Raji (cell line): ENCODE results near the gene NR0B2.

Experiments used
- POLR2A ChIP-seq: IDR thresholded peaks from 2 replicates; pipeline ENCODE4 v1.6.1; 2011; ENCODE audit warnings: low read depth, low read length, control low read depth; ENCODE audit not compliant: insufficient read depth

NR0B2 gene

GRCh38 chr1:26913754-26914619 is at the start of gene NR0B2:
NR0B2 (minus strand) TSS chr1:26913975; CDS start chr1:26913940, 35 bp downstream.
- no peak for TF ChIP-seq POLR2A

DNA sequence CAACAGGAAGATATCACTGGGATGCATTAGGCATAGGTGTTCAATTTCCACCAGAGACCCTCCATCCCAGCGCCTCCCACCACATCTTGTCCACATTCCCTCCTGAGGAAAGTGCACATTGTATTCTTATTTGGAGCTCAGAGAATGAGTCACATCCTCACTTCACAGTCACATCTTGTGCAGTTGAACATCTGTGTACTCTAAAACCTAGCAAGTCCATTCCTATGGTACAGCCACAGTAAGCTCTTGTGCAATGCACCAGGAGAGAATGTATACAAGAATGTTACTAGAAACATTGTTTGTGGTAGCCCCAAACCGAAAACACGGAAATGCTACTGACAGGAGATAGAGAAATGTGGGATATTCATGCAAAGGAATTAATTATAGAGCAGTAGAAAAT is 48.1 kb upstream of the NR0B2 start:
- no peak for TF ChIP-seq POLR2A

DNA sequence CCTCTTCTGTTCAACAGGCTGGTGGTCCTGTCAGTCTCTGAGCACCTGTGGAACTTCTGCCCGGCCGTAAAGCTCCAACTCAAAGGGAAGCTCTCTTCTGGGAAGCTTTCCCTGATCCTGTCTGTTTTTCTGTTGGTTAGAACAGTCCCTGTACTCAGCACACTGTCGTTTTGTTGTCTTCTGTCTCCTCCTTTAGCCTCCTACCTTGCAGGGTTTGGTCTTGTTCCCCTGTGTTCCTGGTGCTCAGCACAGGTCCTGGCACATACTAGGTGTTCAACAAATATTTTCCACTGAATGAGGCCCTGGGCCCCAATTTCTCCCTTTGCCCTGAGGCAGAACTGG is 46.8 kb upstream of the NR0B2 start:
- TF ChIP-seq POLR2A, result no peak

DNA sequence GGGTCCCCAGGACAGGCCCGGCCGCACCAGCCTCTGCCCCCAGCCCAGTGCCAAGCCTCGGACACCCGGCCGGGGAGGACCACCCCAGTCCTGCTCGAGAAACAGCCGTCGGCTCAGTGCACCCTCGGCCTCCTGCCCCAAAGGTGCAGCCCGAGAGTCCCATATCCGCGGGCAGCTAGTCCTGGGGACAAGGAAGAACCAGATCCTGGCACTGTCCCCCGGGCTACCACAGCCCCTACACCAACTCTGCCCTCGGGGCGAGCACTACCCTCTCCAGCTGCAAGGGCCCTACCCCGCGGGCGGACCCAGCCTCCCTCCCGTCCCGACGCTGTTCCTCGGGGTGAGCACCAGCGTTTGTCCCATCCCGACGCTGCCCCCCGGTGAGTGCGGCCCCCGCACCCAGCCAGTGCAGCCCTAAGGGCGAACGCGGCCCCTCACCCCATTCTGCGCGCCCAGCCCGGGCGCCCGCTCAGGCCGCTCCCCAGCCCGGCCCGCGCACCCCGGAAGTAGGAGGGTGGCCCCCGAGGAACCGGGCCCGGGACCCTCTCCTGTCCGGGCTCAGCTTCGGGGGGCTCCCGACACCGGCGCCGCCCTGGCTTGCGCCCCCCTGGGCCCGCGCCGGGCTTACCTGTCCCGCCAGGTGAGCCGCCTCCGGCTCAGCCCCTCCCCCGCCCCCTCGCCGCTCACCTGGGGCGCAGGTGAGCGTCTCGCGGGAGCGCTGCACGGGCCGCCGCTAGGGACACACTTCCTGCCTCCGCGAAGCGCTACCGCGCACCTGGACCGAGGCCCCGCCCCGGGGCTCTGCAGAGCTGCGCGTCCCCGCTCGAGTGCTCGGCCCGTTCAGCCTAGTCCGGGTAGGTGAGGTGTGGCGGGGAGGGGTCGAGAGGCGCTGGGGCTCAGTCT is 46.2 kb upstream of the NR0B2 start, which contains the start of gene KDF1:
TSS of gene KDF1 (minus strand) at position 747 of the 903 bp plus-strand sequence. CDS start 8,088 bp downstream, outside the sequence.
- TF ChIP-seq POLR2A, result no peak

DNA sequence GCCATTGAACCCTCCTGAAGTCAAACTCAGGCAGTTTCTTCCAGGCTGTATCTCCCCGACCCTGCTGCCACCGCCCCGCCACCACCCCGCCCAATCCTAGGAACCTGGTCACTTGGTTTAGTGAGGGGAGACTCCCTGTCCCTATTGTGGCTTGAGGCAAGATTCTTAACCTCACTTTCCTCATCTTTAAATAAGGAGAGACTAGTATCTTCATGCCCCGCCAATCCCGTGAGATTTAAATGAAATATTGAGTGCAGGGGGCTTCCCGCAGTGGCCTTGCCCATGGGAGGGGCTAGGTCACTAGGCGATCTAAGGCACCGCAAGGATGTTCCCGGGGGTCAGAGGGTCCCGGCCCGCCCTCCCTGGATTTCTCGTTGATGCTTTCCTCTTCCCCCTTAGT is 45.5 kb upstream of the NR0B2 start:
- no peak for TF ChIP-seq POLR2A

DNA sequence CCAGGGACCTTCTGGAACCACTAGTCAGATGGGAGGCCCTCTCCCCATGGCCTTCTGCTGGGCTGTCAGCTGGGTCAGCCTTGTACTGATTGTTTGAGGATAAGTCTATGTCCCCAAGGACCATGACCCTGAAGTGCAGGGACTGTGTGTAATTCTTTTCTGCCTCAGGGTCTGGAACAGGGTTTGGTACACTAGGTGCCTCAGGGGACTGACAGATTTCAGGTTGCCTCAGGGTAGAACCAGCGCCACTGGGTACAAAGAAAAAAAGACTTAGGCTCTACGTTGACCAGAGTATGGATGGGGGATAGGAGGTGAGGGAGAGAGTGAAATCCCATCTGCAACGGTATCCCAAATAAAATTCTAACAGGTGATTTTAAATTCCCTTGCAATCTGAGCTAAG is 43.5 kb upstream of the NR0B2 start:
- TF ChIP-seq POLR2A, result no peak

DNA sequence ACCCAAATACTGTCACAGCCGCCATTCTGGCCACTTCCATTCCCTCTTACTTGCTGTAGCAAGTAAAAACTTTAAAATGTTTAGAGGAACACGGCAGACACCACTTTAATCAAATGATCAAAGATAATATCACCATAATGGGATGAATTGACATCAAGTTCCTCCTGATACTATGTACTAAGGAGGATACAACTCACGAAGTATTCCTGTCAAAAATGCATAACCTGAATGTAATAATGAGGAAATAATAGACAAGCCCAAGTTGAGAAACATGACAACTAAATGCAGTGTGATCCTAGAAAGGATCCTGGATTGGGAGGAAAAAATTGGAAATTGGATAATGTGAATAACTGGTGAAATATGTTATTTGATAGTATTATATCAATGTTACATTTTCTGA is 42.5 kb upstream of the NR0B2 start:
- TF ChIP-seq POLR2A, result no peak

DNA sequence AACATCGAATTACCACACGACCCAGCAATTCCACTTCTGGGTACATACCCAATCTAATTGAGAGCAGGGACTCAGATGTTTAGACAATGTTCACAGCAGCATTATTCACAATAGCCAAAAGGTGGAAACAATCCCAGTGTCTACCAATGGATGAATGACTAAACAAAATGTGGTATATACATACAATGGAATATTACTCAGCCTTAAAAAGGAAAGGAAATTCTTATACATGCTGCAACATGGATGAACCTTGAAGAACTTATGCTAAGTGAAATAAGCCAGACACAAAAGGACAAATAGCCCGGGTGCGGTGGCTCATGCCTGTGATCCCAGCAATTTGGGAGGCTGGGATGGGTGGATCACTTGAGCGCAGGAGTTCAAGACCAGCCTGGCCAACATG is 39.6 kb upstream of the NR0B2 start:
- TF ChIP-seq POLR2A, result no peak

DNA sequence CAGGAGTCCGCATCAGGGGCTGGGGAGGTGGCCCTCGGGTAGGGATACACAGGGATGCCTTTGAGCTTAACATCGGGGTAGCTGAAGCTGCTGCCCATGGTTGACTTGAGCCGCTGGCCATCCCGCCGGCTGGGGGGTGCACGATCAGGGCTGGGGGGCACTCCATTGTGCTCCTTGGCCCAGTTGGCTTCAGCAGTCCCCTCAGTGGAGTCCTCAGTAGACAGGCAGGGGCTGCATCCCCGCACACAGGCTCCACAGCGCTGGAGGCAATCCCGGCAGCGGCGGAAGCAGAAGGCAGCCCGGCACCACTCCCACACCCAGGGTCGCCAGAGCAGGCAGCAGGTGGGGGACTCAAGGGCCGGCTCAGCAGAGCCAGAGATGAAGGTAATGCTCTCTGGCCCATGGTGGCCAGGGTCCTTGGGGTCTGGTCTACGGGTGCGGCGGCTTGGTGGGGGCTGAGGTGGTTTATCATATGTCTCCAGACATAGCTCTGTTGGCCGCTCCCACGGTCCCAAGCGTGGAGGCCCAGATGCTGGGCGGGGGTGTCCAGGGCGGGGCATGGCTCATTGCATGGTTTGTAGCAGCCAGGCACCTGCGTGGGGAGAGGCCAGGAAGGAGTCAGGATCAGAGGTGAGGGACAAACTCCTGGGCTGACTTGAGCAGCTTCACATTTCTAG is 38.2 kb upstream of the NR0B2 start:
- TF ChIP-seq POLR2A, result no peak

- no peak for TF ChIP-seq POLR2A
Measured at GRCh38 chr1:26951216-26951615, 37.4 kb upstream of the NR0B2 start.

GRCh38 chr1:26950602-26951001 is 36.8 kb upstream of the NR0B2 start:
- TF ChIP-seq POLR2A, result no peak

GRCh38 chr1:26949926-26950319 is 36.1 kb upstream of the NR0B2 start:
- no peak for TF ChIP-seq POLR2A

- no peak for TF ChIP-seq POLR2A
Measured at GRCh38 chr1:26949266-26949925, 35.6 kb upstream of the NR0B2 start.

DNA sequence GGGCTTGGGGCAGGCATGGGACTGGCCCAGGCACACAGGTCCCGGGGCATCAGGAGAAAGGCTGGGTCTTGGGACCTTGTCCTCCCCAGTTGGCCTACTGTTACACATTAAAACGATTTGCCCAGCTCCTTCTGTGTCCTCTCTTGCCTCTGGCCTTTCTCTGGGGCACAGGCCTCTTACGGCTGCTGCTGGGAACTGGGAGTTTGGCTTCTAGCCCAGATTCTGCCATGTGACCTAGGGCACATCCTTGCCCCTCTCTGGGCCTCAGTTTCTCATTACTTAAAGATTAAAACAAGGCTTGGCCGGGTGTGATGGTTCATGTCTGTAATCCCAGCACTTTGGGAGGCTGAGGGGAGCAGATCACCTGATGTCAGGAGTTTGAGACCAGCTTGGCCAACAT is 32.5 kb upstream of the NR0B2 start:
- TF ChIP-seq POLR2A, result no peak

DNA sequence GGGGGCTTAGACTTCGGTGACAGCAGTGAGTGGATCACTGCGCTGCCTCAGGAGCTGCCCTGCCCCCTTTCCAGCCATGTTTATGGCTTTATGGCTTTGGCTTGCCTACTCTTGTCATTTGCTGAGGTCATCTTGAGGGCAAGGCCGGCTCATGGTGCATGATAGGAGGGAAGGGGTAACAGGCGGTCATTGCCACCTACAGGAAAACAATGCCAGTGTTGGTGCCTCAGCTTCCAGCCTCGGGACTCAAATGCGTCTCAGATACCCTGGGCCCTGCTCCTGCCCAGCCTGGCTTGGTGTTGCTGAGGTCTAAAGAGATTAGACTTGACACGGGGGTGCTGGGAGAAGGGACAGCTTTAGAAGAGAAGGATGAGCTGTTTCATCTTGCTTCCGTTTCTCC is 32.0 kb upstream of the NR0B2 start:
- TF ChIP-seq POLR2A, result no peak

DNA sequence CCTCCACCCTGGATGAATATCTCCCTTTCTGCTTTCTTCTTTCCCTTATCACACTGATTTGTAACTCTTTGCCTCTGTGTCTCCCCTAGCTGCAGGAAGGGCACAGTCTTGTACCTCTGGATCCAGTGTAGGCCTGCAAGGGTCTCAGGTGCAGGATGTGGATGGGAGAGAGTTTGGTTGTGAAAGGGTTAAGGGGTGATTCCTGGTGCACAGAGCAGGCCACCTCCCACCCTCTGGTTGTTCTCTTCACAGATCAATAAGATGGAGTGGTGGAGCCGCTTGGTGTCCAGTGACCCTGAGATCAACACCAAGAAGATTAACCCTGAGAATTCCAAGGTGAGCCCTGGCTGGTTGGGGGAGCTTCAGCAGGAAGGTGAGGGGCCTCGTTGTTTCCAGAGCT is 31.4 kb upstream of the NR0B2 start:
- TF ChIP-seq POLR2A, result no peak

- TF ChIP-seq POLR2A, result no peak
Measured at GRCh38 chr1:26942656-26943055, 28.9 kb upstream of the NR0B2 start.
